ENCODE measurements around the gene CEP170B. TPM values are rescaled to one million over a fixed set of nuclear protein-coding genes. Genes with fewer than 3 reads are reported as not detected.
"Not testable (repeated sequence)": the region's sequence is repeated elsewhere in the genome, so short reads cannot be mapped to it uniquely, and the experiment has no call there.

Gene CEP170B
- total RNA-seq, 1 donor from 2014 or later, result 26.5 TPM

GRCh38 chr14:104944436-104945205 is 79.6 kb downstream of the CEP170B start:
- not testable (repeated sequence) for H3K4me1 Mint-ChIP-seq (ENCODE audit: unreplicated experiment); DNase-seq (ENCODE audit: extremely low spot score, unreplicated experiment); H3K27ac Mint-ChIP-seq; H3K36me3 Mint-ChIP-seq; H3K4me3 Mint-ChIP-seq; H3K9me3 Mint-ChIP-seq
- H3K27me3 Mint-ChIP-seq, result peaks cover 16% of the 10 kb centered on the region

GRCh38 chr14:104945266-104945665 is 80.2 kb downstream of the CEP170B start:
- H3K36me3 Mint-ChIP-seq; H3K27me3 Mint-ChIP-seq; H3K9me3 Mint-ChIP-seq; H3K4me1 Mint-ChIP-seq (ENCODE audit: unreplicated experiment); H3K27ac Mint-ChIP-seq; H3K4me3 Mint-ChIP-seq; DNase-seq (ENCODE audit: extremely low spot score, unreplicated experiment): not testable (repeated sequence)

Other genes starting within 250 kb of the CEP170B start
- gene INF2, start 175.7 kb upstream of the CEP170B start, total RNA-seq (ENCODE audit: low replicate concordance), result 45.6 and 78.9 TPM in 2 replicates
- 3.2 and 6.9 TPM in 2 replicates for gene ADSS1, start 141.0 kb upstream of the CEP170B start, total RNA-seq (ENCODE audit: low replicate concordance)
- 65.7 and 90.1 TPM in 2 replicates for gene SIVA1, start 112.1 kb upstream of the CEP170B start, total RNA-seq (ENCODE audit: low replicate concordance)
- gene AKT1, start 69.5 kb upstream of the CEP170B start, total RNA-seq (ENCODE audit: low replicate concordance), result 102 and 123 TPM in 2 replicates
- gene ZBTB42, start 64.2 kb upstream of the CEP170B start, total RNA-seq (ENCODE audit: low replicate concordance), result 6.6 and 11.5 TPM in 2 replicates
- gene PLD4, start 59.6 kb downstream of the CEP170B start, total RNA-seq (ENCODE audit: low replicate concordance), result 0.17 TPM in 2 replicates
- gene AHNAK2, start 113.1 kb downstream of the CEP170B start, total RNA-seq (ENCODE audit: low replicate concordance), result 1.1 and 2.0 TPM in 2 replicates
- gene CLBA1, start 120.5 kb downstream of the CEP170B start, total RNA-seq (ENCODE audit: low replicate concordance), result 16.2 and 18.8 TPM in 2 replicates
- gene CDCA4, start 155.8 kb downstream of the CEP170B start, total RNA-seq (ENCODE audit: low replicate concordance), result 21.2 and 29.7 TPM in 2 replicates
- gene GPR132, start 200.2 kb downstream of the CEP170B start, total RNA-seq (ENCODE audit: low replicate concordance), result 0.24 and 0.33 TPM in 2 replicates